PC-9 (cell line): Measurements from ENCODE around the gene HERC4.

ENCODE experiments used
- EZH2 ChIP-seq: fragments of 200-600 bp; sonication (generic); IDR thresholded peaks from 2 replicates; pipeline ENCODE4 v1.8.0; 2017; ENCODE audit warnings: antibody characterized with exemption, low read depth
- TF ChIP-seq, protein P1 (sequence below): fragments of 200-600 bp; sonication (generic); conservative IDR thresholded peaks from 2 replicates; pipeline ENCODE4 v1.6.1; 2017; ENCODE audit warnings: mixed run types, antibody characterized with exemption, mild to moderate bottlenecking, moderate library complexity

DNA sequence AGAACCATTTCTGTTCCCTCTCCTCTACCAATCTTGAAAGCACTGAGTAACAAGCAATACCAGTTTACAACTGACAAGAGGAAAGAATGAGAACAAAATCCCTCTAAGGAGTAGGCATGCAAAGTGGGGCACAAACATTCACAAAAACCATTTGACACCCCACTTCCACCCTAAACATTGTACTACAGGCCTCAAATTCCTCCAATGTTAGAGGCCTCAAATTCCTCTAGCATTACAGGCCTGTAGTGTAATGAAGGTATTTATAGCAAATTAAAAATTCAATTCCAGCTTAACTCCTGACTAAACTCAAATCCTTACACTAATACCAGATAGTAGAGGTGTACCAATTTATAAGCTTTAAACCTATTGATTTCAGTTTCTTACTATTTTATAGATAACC lies 105.2 kb downstream of the HERC4 start:
- TF ChIP-seq, protein P1, sequence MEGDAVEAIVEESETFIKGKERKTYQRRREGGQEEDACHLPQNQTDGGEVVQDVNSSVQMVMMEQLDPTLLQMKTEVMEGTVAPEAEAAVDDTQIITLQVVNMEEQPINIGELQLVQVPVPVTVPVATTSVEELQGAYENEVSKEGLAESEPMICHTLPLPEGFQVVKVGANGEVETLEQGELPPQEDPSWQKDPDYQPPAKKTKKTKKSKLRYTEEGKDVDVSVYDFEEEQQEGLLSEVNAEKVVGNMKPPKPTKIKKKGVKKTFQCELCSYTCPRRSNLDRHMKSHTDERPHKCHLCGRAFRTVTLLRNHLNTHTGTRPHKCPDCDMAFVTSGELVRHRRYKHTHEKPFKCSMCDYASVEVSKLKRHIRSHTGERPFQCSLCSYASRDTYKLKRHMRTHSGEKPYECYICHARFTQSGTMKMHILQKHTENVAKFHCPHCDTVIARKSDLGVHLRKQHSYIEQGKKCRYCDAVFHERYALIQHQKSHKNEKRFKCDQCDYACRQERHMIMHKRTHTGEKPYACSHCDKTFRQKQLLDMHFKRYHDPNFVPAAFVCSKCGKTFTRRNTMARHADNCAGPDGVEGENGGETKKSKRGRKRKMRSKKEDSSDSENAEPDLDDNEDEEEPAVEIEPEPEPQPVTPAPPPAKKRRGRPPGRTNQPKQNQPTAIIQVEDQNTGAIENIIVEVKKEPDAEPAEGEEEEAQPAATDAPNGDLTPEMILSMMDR = no peak
- no peak for TF ChIP-seq EZH2
